COLO668 (cell line): Measurements from ENCODE around the gene SLC6A7.

Source experiments
- DNase-seq: peaks from one replicate; lab custom pipeline; 2025; ENCODE audit not compliant: unreplicated experiment; lab: John Stamatoyannopoulos, UW

The SLC6A7 gene

DNA sequence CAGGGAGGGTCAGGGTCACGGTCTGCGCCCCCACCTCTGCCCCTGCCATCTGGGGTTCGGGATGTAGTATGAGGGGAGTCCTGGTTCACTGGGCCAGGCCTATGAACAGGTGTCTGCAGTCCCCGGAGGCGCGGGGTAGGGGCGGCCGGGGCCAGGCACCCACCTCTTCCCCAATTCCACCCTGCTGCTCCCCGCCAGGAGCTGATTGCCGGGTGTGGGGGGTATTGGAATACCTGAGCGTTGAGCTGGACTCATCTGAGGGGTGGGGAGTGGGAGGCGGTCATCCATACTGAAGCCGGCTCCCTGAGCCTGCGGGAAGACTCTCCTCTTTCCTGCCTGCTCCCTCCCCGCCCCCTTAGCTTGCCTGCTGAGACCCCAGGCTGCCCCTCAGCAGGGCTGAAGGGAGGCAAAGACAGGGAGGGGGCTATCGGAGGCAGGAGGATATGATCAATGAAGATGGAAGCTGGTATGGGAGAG lies 679 bp downstream of the SLC6A7 start:
- no peak for DNase-seq

GRCh38 chr5:150190987-150191386 lies 1.1 kb downstream of the SLC6A7 start:
- DNase-seq, result no peak

GRCh38 chr5:150192462-150192861 lies 2.6 kb downstream of the SLC6A7 start:
- no peak for DNase-seq

DNA sequence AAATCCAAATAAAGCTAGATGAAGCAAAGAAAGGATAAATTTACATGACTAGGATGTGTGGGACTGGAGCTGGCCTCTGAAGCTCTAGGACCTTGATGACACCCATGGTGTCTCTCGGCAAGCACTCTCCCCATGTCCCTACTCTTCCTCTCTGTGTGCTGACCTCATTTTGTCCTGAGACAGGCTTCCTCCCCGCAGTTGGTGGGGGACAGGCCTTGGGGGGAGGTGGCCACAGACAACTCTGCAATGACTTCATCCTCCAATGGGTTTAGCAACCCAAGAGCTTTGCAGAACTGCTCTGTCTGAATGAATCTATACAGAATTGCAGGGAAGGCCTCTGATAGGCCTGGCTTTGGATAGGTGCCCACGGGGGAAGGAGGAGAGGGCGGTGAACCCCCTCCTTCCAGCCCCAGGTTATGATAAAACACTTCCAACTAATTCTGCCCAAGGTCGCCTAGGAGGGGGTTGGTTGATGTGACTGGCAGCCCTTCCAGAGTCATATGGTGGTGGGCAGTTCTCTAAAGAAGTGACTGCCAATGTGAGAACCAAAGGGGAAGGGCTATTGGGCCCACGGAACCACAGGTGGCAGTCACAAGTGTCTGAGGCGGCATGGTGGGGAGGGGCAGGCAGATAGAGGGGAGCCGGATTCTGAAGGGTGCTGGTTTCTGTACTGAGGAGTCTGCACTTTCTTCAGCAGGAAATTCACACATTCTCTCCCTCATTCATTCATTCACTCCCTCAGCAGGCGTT lies 6.0 kb downstream of the SLC6A7 start:
- no peak for DNase-seq

- no peak for DNase-seq
Observed at GRCh38 chr5:150196514-150196913, 6.7 kb downstream of the SLC6A7 start.

GRCh38 chr5:150196986-150197385 lies 7.1 kb downstream of the SLC6A7 start:
- DNase-seq, result no peak

DNA sequence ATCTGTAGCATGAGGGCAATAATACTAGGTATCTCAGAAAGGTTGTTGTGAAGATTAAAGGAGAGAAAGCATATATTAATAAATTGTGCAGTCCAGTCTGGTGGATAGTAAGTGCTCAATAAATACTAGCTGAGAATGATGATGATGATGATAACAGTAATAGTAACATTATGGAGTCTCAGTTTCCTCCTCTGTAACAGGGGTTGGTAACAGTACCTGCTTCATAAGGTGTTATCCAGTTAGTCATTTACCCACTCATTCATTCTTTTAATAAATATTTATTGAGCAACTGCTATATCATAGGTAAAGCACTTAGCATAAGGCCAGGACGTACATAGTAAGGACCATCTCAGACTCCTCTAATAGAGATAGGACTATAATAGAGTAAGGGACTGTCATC lies 7.6 kb downstream of the SLC6A7 start:
- no peak for DNase-seq

- DNase-seq, result no peak
Observed at GRCh38 chr5:150202501-150202900, 12.6 kb downstream of the SLC6A7 start.

DNA sequence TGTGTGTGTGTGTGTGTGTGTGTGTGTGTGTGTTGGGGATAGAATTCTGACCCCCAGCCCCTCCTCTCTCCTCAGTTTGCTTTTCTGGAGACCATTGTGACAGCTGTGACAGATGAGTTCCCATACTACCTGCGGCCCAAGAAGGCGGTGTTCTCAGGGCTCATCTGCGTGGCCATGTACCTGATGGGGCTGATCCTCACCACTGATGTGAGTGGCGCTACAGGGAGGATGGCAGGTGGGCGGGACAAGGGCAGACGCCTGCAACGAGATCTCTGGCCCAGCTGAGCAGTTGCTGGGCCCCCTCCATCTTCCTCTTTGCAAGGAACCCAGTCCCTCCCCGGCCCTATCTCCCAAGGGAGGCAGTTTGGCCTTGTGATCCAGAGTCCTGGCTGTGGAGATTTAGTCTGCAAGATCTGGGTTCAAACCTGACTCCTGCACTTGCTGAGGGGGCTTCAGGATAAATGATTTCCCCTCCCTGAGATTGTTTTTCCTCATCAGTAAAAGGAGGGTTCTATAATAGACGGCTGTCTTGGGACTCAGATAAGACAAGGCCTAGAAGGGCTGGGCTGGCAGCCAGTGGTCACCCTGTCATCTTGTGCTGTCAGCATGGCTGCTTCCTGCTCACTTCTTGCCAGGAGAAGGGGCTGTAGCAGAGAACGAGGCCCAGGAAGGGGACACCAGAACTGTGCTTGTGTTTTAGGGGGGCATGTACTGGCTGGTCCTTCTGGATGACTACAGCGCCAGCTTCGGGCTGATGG lies 14.1 kb downstream of the SLC6A7 start:
- no peak for DNase-seq

GRCh38 chr5:150204590-150204960 lies 14.7 kb downstream of the SLC6A7 start:
- no peak for DNase-seq

DNA sequence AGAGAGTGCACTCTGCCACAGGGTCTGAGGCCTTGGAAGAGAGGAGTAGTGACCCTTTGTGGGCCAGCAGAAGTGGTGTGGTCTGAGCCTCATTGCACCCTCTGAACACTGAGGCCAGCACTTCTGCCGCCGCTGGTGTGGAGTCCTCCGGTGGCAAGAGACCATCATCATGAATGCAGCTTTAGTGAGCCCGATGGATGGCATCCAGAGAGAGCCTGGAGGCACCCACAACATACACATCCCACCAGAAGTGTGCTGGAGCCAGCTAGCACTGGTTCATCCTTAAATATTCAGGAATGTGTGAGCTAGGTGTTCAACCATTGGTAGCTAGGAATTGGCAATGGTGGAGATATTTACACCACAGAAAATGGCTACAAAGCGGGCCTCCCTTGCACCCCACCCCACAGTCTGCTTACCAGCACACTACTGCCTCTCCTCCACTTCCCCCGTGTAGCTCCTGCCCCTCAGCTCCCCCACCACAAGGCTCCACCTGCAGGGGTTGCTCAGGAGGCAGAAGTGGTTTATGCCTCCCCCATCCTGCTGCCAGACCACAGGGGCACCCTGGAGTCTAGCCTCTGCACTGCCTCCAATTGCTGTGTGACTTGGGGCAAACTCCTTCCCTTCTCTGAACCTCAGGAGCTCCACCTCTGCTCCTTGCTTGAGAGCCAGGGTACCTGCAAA lies 16.4 kb downstream of the SLC6A7 start:
- DNase-seq, result no peak

GRCh38 chr5:150206779-150207115 lies 16.9 kb downstream of the SLC6A7 start:
- DNase-seq, result no peak

DNA sequence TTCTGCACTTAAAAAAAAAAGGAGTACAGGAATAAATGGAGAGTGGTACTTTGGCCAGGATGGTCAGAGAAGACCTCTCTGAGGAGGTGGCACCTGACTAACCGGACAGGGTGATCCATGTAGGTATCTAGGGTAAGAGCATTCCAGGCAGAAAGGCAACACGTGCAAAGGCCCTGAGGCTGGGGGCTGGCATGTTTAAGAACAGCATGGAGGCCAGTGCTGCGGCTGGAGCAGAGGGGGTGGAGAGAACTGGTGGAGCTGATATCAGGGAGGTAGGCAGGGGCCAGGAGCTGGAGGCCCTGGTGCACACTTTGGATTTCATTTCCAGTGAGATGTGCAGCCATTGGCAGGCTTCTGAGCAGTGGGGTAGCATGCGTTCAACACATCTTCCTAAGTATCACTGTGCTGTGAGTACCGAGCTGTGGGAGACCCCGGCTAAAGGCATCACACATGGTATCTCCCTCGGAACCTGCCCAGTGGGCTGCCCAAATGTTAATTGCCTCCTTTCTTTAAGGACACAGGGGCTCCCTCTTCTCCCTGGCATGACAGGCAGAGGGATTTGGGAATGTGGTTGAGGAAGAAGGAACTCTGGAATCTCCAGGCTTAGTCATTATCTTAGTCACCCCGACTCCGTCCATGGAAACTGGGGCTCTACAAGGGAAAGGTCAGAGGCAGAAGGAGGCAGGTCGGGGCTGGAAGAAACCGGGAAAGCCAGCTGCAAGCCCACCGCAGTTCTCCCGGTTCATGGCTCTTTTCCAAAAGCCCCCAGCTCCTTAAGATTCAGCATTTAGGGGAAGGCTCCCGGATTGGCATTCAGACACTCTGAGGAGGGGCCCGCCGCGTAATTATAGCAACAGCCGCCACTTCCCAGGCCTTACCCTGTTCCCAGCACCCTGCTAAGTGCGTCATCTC lies 18.6 kb downstream of the SLC6A7 start:
- no peak for DNase-seq

- peak; percentile 6 for DNase-seq
Observed at GRCh38 chr5:150209099-150209635, 19.3 kb downstream of the SLC6A7 start.

- no peak for DNase-seq
Observed at GRCh38 chr5:150210644-150211043, 20.8 kb downstream of the SLC6A7 start.

DNA sequence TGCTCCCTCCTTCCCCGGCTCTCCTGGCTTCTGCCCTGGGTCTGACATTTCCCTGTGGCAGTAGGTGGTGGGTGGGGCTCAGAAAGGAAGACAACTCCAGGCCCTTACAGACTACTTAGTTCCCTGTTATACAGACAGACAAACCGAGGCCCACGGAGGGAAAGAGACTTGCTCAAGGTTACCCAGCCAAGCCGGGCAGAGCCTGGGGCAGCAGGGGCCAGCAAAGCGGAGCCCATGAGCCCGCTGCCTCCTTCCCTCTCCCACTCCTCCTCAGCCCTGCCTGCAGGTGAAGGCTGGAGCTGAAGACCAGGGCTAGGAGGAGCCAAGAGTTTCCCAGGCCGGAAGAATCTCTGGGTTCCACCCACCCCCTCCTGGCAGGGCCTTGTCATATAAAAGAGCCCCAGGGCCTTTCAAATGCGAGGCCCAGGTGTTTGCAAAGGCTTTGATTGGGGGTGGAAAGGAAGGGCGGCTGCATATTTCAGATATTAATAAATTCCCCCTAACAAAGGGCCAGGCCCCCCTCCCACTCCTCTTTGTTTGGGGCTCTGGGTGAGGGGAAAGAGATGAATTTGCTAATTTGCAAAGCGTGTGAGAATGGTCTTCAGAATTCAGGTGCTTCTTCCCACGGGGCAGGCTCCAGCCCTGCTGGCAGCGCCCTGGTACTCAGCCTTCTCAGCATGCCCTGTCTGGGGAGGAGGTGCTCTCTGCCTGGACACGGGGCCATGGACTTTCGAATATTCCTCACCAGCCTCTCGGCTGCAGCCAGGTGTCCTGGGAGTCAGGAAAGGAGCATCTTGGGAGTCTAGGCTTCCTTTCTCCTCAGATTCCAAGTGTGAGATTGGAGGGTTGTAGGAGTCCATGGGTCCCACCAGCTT lies 21.5 kb downstream of the SLC6A7 start:
- no peak for DNase-seq

DNA sequence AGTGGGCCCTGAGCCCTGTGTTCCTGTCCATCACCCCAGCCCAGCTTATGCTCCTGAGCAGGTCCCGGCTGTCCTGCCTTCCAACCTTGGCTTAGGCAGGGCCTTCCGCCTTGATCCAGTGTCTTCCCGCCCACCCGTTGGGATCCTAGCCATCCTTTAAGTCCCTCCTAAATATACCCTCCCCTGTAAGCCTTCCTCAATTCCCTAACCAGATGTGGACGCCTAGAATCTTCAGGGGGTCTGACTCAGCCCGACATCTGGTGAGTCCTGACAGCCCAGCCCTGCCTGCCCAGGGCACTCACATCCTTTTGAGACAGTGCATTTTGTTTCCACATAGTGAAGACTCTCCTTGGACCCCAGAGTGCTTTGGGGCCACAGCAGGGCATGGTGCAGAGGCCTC lies 23.7 kb downstream of the SLC6A7 start:
- no peak for DNase-seq

- no peak for DNase-seq
Observed at GRCh38 chr5:150214289-150214688, 24.4 kb downstream of the SLC6A7 start.

DNA sequence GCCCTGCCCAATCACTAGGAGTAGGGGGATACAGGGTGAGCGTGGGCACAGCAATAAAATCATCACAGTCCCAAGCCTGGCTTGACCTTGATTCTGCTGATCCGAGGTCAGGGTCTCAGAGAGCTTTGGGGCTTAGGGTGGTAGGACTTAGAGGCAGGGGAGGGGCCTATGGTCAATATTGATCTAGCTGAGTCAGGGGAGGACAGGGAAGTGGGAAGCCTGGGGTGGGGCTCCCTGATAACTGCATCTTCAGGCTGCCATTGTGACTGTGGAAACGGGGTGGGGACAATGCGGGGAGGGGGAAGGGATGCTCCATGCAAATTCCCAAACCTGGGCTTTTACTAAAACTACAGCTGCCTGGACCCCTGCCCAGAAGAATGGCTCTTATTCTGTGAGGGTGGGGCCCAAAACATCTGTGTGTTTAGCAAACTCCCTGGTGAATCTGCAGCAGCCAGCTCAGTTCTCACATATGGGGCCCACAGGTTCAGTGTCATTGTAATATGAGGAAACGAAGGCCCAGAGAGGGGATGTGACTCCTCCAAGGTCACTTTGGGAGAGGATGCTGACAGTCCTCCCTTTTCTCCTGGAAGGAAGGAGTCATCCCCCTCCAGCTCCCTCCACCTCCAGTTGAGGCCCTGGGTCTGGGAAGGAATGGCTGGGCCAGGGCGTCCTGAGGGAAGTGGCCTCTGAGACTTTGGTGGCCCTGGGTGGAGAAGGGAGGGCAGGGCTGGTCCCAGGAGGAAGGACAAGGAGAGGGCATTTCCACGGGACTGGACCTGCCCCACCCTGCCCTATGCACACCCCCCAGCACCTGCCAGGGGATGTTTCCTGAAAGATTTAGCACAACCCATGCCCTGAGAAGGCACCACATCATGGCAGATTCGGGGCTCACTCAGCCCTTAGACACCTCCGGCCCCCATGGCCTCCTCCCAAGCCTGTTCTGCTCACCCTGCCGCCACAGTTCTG lies 26.4 kb downstream of the SLC6A7 start:
- DNase-seq, result no peak
